Stimulated activated CD4-positive, alpha-beta T cell treated with anti-CD3 and anti-CD28 coated beads, Interleukin-4, amount 100 ng/mL, for 1 hour (primary cell): ENCODE data around the gene EFEMP1.

Experiments
- DNase-seq: peaks from one replicate; pipeline ENCODE4 v3.0.0-alpha.2; 2020

Gene EFEMP1

GRCh38 chr2:55931281-55931680, 7.7 kb upstream of the EFEMP1 start:
- no peak for DNase-seq

- DNase-seq: no peak
Measured at GRCh38 chr2:55929476-55929875, 5.9 kb upstream of the EFEMP1 start.

GRCh38 chr2:55926974-55927373, 3.4 kb upstream of the EFEMP1 start:
- DNase-seq: no peak

GRCh38 chr2:55926246-55926645, 2.7 kb upstream of the EFEMP1 start:
- DNase-seq: no peak

- DNase-seq: no peak
Measured at GRCh38 chr2:55923982-55924321, 370 bp upstream of the EFEMP1 start.

DNA sequence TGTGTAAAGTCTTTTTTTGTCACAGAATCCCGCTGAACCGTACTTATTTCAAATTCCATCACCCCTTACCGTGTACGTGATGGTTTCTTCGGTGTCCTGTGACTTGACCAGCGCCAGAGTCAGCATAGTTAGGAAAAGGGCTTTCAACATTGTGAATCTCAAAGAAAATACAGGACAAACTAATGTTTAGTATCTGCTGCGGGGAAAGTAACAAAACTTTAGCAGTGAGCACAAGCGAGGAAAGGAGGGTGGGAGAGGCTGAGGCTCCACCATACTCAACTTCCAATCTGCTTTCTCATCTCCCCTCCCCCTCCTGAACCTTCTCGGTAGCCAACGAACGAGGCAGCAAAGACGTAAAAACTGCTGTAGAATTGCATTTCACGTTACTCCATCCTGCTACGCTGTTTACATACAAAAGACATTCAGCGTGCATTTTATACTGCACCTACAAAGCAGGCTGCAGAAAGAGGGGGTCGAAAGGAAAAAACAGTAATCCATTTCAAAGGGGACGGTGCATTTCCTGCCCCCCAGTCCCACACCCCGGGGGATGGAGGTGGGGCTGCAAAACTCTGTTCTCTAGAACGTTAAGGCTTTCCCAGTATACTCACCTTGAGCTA, 1.2 kb downstream of the EFEMP1 start:
- no peak for DNase-seq

DNA sequence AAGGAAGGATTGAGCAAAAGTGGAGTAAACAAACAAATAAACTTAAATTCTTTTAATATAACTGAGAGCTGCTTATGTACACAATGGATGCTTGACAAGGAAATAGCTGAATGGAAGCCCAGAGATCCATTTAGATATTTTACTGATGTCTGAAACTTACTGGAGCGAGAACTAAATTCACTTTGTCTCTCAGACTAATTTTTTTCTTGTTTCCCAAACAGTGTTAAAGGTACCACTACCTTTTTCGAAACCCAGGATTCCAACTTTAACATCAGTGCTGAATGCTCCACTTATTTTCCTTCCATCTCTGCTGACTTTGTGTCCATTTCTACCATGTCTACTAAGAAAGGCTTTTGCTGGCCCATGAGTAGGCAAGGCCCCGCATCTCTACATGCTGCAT, 4.0 kb downstream of the EFEMP1 start:
- DNase-seq: no peak

DNA sequence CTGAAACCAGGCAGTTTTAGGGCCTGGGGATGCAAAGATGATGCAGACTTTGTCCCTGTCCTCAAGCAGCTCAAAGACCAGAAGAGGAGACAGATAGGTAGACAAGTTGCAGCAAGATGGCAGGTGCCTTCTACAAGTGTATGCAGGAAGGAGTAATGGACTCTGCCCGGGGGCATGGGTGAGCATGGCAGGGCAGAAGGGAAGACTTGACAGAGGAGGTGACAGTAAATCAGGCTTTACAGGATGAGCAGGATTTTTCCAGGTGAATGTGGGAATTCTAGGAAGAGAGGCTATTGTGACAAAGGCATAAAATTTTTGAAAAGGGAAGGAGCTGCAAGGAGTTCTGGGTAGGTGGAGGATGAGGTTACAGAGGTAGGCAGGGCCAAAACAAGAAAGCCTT, 4.7 kb downstream of the EFEMP1 start:
- DNase-seq: no peak

- DNase-seq: no peak
Measured at GRCh38 chr2:55917713-55918390, 5.7 kb downstream of the EFEMP1 start.

DNA sequence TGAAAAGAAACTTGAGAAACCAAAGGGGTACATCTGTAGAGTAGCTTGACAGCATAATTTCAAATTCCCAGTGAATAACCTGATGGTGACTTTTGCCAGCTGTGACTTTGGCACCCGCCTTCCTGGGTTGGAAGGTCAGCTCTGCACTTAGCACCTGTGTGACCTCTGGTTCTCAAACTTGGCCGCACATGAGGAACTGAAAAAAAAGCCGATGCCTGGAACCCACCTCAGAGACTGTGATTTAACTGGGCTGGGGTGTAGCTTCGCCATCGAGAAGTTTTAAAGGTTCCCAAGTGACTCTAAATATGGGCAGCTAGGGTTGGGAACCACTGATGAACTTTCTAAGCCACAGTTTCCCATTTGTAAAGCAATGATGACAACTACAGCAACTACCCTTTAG, 6.5 kb downstream of the EFEMP1 start:
- DNase-seq: no peak

GRCh38 chr2:55916473-55917049, 7.0 kb downstream of the EFEMP1 start:
- DNase-seq: no peak

- no peak for DNase-seq
Measured at GRCh38 chr2:55914786-55915185, 8.8 kb downstream of the EFEMP1 start.

- no peak for DNase-seq
Measured at GRCh38 chr2:55912926-55913325, 10.7 kb downstream of the EFEMP1 start.

- no peak for DNase-seq
Measured at GRCh38 chr2:55910077-55910476, 13.5 kb downstream of the EFEMP1 start.

GRCh38 chr2:55907686-55908085, 15.9 kb downstream of the EFEMP1 start:
- no peak for DNase-seq

GRCh38 chr2:55906993-55907392, 16.6 kb downstream of the EFEMP1 start:
- DNase-seq: no peak

- DNase-seq: no peak
Measured at GRCh38 chr2:55903727-55904126, 19.9 kb downstream of the EFEMP1 start.

DNA sequence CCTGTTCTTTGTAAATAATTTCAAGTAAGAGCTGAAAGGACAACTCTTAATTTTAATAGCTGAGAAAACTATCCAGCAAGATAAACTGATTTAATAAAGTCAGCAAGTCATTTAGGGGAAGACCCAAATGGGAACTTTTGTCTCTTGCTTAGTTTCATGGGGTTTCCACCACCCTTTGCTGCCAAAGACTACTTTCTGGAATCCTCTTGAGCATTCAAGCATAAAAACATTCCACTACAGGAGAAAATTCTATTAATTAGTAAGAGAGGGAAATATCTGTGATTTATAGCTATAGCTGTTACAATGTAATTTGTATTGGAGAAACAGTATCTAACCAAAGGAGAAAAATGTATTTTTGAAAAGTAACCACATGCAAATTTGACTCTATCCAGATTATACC, 20.6 kb downstream of the EFEMP1 start:
- DNase-seq: no peak

- DNase-seq: no peak
Measured at GRCh38 chr2:55902429-55902828, 21.2 kb downstream of the EFEMP1 start.

DNA sequence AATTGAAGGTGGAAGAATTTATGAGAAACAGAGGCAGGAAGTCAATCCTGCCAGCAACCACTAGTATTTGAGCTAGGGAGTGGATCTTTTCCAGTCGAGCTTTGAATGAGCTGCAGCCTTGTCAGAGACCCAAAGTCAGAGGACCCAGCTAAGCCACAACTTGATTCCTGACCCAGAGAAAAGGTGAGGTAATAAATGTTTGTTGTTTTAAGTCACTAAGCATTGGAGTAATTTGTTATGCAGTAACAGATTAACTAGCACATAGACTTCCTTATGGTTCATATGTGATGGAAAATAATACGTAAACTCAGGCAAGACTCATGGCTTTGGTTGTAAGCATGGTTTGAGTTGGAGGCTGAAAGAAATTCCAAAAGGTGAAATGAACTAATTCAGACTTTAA, 21.6 kb downstream of the EFEMP1 start:
- no peak for DNase-seq

DNA sequence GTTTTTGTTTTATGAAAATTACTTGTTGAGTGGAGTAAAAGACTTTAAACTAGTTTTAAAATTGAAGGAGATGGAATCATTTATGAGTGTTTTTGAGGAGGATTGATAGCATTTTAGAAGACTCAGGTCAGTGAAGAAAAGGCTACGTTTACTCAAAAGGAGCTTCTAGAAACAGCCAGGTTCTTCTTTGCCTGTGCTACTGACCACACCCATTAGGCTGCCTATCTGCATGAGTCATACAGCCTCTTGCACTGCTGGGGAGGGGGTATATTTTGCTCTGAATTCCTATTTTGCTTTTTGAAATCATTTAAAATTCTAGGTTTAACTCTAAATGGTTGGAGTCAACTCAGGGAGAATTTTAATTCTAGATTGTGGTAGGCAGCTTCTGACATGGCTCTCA, 22.3 kb downstream of the EFEMP1 start:
- DNase-seq: no peak

DNA sequence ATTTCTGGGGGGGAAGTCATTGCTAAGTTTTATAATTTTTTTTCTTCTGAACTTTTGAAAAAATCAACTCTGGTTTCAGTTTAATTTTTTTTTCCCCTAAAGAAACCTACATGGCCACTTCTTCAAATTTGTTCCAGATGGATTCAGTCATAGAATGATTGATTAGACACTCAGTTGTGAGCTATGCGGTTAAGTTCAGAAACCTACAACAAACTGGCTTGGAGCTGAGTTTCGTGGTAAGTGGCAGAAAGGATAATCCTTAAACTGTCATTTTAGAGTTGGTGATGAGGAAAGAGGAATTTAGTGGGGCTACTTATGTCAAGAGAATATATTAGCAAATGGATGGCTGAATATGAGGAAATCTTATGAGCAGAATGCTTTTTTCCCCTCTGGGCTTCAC, 23.7 kb downstream of the EFEMP1 start:
- DNase-seq: no peak

DNA sequence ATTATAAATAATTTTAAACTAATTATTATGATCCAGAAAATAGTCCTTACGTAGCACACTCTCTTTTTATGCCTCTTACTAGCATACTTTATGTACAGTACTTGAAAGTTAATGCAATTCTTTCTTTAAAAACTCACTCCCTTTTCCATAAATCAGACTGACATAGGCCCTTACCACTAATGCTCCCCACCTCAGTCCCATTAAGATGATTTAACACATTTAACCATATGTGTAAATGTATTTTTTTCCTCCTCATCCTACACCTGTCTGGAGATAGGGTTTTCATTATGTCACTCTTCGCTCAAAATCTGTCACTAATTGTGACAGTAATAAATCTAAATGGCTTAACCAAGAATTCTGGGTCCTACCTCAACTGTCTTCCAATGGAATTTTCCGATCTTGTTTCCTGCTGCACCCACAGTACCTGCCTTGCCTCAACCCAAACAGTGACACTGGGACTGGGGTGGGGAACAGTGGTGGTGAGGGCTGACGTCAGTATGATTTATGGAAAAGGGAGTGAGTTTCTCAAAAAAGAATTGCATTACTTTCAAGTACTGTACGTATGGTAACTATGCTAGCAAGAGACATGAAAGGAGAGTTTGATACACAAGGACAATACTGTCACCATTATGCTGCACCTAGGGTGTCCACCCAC, 25.1 kb downstream of the EFEMP1 start:
- no peak for DNase-seq

- DNase-seq: no peak
Measured at GRCh38 chr2:55896633-55897032, 26.9 kb downstream of the EFEMP1 start.
